Activated CD4-positive, CD25-positive, alpha-beta regulatory T cell (primary cell): ENCODE results near the gene ABHD11.

Source experiments
- DNase-seq, 4 experiments: peaks; one replicate each; lab custom pipeline; 2025; lab: John Stamatoyannopoulos, UW

Gene ABHD11

GRCh38 chr7:73701357-73701995 is 37.1 kb downstream of the ABHD11 start:
- peak in 1 of 4 experiments; percentile 10 for DNase-seq

GRCh38 chr7:73700581-73701134 is 37.9 kb downstream of the ABHD11 start:
- no peak for DNase-seq

- DNase-seq = no peak
Measured at GRCh38 chr7:73700069-73700423, 38.6 kb downstream of the ABHD11 start.

GRCh38 chr7:73699370-73700068 is 39.1 kb downstream of the ABHD11 start:
- DNase-seq = no peak

- no peak for DNase-seq
Measured at GRCh38 chr7:73698410-73698809, 40.2 kb downstream of the ABHD11 start.

GRCh38 chr7:73696372-73696771 is 42.2 kb downstream of the ABHD11 start:
- DNase-seq = no peak

GRCh38 chr7:73690646-73691045 is 48.0 kb downstream of the ABHD11 start:
- DNase-seq = no peak

- no peak for DNase-seq
Measured at GRCh38 chr7:73688288-73688687, 50.3 kb downstream of the ABHD11 start.
